ENCODE measurements around the gene CCL13. TPM values are rescaled to one million over a fixed set of nuclear protein-coding genes. Genes with fewer than 3 reads are reported as not detected.

The CCL13 gene
- total RNA-seq, 1 experiment from 2014 or later, result not detected

GRCh38 chr17:34371405-34372100 lies 15.3 kb downstream of the CCL13 start:
- no peak for DNase-seq
- Histone ChIP-seq H3K36me3 (no peaks in the 10 kb centered on the region), H3K4me3 (no peak overlapping the region), H3K27me3 (no peaks in the 10 kb centered on the region), H3K9me3 (no peaks in the 10 kb centered on the region)

DNA sequence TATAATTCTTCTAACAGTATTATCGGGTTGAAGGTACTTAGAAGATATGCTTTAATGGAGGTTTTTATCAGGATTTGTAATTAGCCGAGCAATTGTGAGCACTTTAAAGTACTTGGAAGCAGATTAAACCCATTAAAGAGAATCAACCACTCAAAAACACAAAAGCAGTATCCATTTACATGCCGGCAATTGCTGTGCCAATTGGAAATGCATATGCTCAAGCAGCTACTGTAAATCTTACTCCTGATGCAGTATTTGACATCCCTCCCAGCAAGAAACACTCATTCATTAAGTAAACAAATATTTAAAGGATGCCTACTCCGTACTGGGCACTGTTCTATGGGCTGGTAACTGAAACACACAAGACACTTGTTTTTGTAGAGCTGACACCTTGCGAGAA lies 18.2 kb downstream of the CCL13 start:
- no peaks in the 10 kb centered on the region for H3K27me3 ChIP-seq
- no peaks in the 10 kb centered on the region for H3K9me3 ChIP-seq
- DNase-seq, result no peak
- no peak overlapping the region for H3K4me3 ChIP-seq
- no peaks in the 10 kb centered on the region for H3K36me3 ChIP-seq

DNA sequence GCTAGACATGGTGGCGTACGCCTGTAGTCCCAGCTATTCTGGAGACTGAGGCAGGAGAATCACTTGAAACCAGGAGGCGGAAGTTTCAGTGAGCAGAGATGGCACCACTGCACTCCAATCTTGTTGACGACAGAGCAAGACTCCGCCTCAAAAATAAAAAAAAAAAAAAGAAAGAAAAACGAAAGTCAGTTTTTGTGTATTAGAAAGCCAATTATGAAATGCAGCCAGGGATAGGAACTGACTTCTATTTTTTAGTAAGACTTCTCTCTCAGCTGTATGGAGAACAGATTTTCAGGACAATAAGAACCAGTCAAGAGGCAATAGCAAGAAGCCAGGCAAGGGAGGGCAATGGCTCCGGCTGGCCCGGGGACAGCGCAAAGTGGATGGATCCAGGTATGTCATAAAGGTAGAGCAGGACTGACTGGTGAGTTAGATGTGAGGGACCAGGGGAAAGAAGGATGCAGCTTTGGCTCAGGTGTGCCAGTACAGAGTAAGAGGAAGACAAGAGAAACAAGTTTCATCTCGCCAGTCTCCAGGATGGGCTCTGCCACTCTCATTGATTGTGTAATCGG lies 19.2 kb downstream of the CCL13 start:
- no peak overlapping the region for H3K4me3 ChIP-seq
- no peaks in the 10 kb centered on the region for H3K9me3 ChIP-seq
- no peak for DNase-seq

DNA sequence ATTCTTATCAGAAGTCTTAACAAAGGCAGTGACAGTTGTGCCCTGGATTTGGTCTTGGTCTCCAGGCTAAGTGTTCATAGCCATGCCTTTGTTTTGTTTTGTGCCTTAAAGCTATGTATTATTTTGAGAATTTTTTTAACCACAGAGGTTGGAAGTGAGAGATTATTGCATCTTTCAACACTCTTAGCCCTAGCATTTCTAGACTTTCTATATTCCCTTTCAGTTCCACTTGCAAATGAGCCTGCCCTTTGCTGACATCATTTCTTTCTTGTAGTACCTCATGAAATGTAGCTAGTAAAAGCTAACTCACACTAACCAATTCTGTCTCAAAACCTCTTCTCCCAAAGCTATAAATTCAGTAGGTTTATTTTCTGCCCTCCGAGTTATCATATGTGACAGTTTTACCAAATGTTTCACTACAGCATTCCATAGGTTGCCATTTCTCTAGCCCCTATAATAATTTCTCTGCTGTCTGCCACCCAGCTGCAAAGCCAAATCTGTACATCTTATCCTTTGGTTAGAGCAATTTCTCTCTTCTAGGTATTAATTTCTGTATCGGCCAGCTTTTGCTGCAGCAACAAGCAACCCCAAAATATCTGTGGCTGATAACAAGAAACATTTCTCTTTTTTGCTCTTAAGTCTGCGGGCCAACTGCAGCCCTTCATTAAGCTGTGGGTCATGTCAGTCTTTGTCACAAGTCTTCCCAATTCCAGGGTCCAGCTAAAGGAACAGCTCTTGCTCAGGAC lies 21.0 kb downstream of the CCL13 start:
- Histone ChIP-seq H3K4me3 (no peak overlapping the region), H3K9me3 (no peaks in the 10 kb centered on the region), H3K36me3 (no peaks in the 10 kb centered on the region), H3K27me3 (peaks cover 3% of the 10 kb centered on the region; the same call in 1 of the 2 replicates)
- DNase-seq, result no peak

More for the DNA sequence above, 19.2 kb downstream of the CCL13 start:
- H3K27me3 ChIP-seq, result peaks cover 3% of the 10 kb centered on the region; the same call in 1 of the 2 replicates
- H3K36me3 ChIP-seq, result no peaks in the 10 kb centered on the region

GRCh38 chr17:34378664-34379101 lies 22.4 kb downstream of the CCL13 start:
- Histone ChIP-seq H3K4me3 (no peak overlapping the region), H3K27me3 (peaks cover 3% of the 10 kb centered on the region; the same call in 1 of the 2 replicates), H3K9me3 (no peaks in the 10 kb centered on the region), H3K36me3 (no peaks in the 10 kb centered on the region)
- DNase-seq, result no peak

GRCh38 chr17:34379868-34380267 lies 23.6 kb downstream of the CCL13 start:
- no peak for DNase-seq
- H3K27me3 ChIP-seq, result peaks cover 5% of the 10 kb centered on the region; the same call in 1 of the 2 replicates
- H3K9me3 ChIP-seq, result no peaks in the 10 kb centered on the region
- H3K36me3 ChIP-seq, result no peaks in the 10 kb centered on the region
- H3K4me3 ChIP-seq, result no peak overlapping the region

GRCh38 chr17:34382621-34383124 lies 26.4 kb downstream of the CCL13 start:
- Histone ChIP-seq H3K36me3 (no peaks in the 10 kb centered on the region), H3K27me3 (peaks cover 5% of the 10 kb centered on the region; the same call in 1 of the 2 replicates), H3K4me3 (no peak overlapping the region), H3K9me3 (no peaks in the 10 kb centered on the region)
- peak; percentile 64 for DNase-seq

- Histone ChIP-seq H3K36me3 (no peaks in the 10 kb centered on the region), H3K4me3 (no peak overlapping the region), H3K9me3 (no peaks in the 10 kb centered on the region), H3K27me3 (peaks cover 5% of the 10 kb centered on the region; the same call in 1 of the 2 replicates)
- no peak for DNase-seq
Observed at GRCh38 chr17:34383216-34383615, 26.9 kb downstream of the CCL13 start.

GRCh38 chr17:34384271-34384670 lies 28.0 kb downstream of the CCL13 start:
- Histone ChIP-seq H3K4me3 (no peak overlapping the region), H3K27me3 (peaks cover 5% of the 10 kb centered on the region; the same call in 1 of the 2 replicates), H3K36me3 (no peaks in the 10 kb centered on the region), H3K9me3 (no peaks in the 10 kb centered on the region)
- no peak for DNase-seq

DNA sequence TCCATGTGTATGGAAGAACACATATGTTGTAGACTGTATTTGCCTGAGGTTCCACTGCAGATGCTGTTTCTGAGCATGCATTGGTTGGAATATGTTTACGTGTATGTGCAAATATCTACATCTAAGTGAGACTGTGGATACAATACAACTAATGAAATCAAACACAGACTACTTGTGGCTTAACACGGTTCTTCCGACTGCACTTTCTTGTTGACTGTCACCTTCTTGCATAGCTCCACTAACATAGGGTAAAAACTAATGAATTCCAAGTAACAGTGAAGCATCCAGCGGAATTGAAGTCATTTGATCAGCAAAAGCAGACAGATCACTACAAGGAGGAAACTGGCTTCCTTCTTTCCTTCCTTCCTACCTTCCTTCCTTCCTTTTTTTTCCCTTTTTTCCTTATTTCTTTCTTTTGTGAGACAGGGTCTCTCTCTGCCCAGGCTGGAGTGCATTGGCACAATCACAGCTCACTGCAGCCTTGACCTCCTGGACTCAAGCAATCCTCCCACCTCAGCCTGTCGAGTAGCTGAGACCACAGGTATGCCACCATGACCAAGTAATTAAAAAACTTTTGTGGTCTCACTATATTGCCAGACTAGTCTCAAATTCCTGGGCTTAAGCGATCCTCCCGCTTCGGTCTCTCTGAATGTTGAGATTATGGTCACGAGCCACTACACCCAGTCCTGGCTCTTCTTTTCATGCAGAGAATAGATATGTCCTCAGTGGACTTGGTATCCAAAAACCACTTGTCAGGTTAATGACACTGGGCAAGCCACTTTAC lies 28.7 kb downstream of the CCL13 start:
- no peaks in the 10 kb centered on the region for H3K9me3 ChIP-seq
- no peak overlapping the region for H3K4me3 ChIP-seq
- no peak for DNase-seq
- no peaks in the 10 kb centered on the region for H3K36me3 ChIP-seq
- 0 out of 2 replicates have a peak, but pooled peaks cover 2% of the 10 kb centered on the region for H3K27me3 ChIP-seq

DNA sequence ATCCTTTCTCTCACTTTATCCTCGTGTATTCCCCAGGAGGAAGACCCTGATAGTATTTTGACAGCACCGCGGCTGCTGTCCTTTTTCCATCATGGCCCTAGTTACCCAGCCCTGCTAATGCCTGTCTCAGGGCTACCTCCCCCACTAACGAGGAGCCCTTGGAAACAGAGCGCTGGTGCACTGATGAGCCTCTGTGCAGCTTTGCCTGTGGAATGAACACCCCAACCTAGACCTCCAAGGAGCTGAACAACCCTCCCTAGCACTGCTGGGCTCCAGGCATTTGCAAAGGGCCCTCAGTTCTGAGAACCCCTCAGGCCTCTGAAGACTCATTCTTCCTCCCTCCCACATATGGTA lies 30.0 kb downstream of the CCL13 start:
- no peaks in the 10 kb centered on the region for H3K36me3 ChIP-seq
- no peaks in the 10 kb centered on the region for H3K9me3 ChIP-seq
- 0 out of 2 replicates have a peak, but pooled peaks cover 2% of the 10 kb centered on the region for H3K27me3 ChIP-seq
- H3K4me3 ChIP-seq, result no peak overlapping the region
- DNase-seq, result no peak

GRCh38 chr17:34386697-34387550 lies 30.6 kb downstream of the CCL13 start:
- H3K36me3 ChIP-seq, result no peaks in the 10 kb centered on the region
- peak; percentile 68 for DNase-seq
- H3K27me3 ChIP-seq, result 0 out of 2 replicates have a peak, but pooled peaks cover 2% of the 10 kb centered on the region
- no peaks in the 10 kb centered on the region for H3K9me3 ChIP-seq
- no peak overlapping the region for H3K4me3 ChIP-seq

DNA sequence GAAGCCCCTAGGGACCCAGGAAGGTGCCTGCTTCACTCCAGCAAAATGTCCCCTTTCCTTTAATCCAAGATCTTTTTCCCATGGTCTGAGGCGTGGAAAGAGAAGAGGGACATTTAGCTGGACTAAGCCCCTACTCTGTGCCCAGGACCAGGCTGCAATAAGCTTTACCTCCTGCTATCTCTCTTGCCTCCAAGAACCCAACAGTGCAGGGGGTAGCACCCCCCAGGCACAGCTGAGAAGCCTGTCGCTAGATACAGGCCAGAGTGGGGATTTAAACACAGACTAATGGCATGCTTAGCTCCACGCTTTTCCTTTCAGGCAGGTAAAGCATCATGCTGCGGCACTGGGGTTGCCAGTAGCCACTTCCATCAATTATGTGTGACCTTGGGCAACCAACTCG lies 31.3 kb downstream of the CCL13 start:
- DNase-seq, result no peak
- H3K36me3 ChIP-seq, result no peaks in the 10 kb centered on the region
- no peak overlapping the region for H3K4me3 ChIP-seq
- 0 out of 2 replicates have a peak, but pooled peaks cover 2% of the 10 kb centered on the region for H3K27me3 ChIP-seq
- H3K9me3 ChIP-seq, result no peaks in the 10 kb centered on the region

DNA sequence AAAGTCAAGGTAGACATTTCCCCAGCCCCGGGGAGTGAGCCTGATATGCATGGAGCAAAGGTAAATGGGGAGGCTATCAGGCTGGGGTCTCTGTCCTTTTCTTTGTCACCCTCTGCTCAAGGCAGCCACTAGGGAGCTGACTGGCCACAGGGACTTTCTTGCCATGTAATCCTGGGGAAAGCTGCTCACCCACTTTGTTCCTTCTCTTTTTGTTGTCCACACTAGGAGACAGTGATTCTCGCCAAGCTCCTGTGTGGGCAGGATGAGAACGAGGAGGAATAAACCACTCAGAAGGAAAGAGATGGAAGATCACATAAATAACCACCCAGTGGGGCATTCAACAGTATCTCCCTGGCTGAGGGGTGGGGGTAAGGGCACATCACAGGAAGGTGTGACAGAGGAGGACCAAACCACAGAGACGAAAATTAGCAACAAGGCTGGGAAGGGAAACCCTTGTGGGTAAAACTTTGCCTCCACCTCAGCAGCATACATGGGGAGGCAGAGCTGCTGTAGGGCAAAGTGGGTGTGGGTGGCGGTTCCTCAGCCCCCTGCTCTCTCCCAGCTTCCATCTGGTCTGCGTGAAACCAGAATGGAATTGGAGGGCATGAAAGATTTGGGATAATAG lies 33.0 kb downstream of the CCL13 start:
- Histone ChIP-seq H3K4me3 (no peak overlapping the region), H3K36me3 (no peaks in the 10 kb centered on the region), H3K27me3 (0 out of 2 replicates have a peak, but pooled peaks cover 2% of the 10 kb centered on the region), H3K9me3 (no peaks in the 10 kb centered on the region)
- DNase-seq, result no peak

GRCh38 chr17:34390649-34391048 lies 34.4 kb downstream of the CCL13 start:
- Histone ChIP-seq H3K27me3 (no peaks in the 10 kb centered on the region), H3K9me3 (no peaks in the 10 kb centered on the region), H3K4me3 (no peak overlapping the region), H3K36me3 (no peaks in the 10 kb centered on the region)
- no peak for DNase-seq
